Pulmonary artery endothelial cell (primary cell): ENCODE data around the gene EIF1B. TPM values are rescaled to one million over a fixed set of nuclear protein-coding genes. Genes with fewer than 3 reads are reported as not detected.
A peak's percentile ranks its signal among the peaks of the same experiment; 100 is the strongest.
"Not testable (repeated sequence)": the region's sequence is repeated elsewhere in the genome, so short reads cannot be mapped to it uniquely, and the experiment has no call there.

Experiments used
- DNase-seq: peaks from one replicate; pipeline ENCODE4 v3.0.0-alpha.2; 2011; ENCODE audit warnings: low read depth, low spot score
- total RNA-seq: library from RNA; depleted of rRNA; stranded (reverse); fragments of >200 nt; gene quantifications from 2 replicates; pipeline ENCODE4 v1.2.3, GENCODE V29; 2014

EIF1B gene
- 12.0 and 19.4 TPM in 2 replicates for total RNA-seq

- peak; percentile 90 for DNase-seq
Observed at GRCh38 chr3:40309418-40309924, at the start of gene EIF1B. Gene EIF1B (plus strand): TSS chr3:40309707. CDS start chr3:40309942, 235 bp downstream.

- no peak for DNase-seq
Observed at GRCh38 chr3:40262331-40262730, 47.2 kb upstream of the EIF1B start.

- DNase-seq = no peak
Observed at GRCh38 chr3:40264451-40264850, 45.1 kb upstream of the EIF1B start.

- DNase-seq = no peak
Observed at GRCh38 chr3:40265181-40265580, 44.3 kb upstream of the EIF1B start.

- no peak for DNase-seq
Observed at GRCh38 chr3:40267937-40268724, 41.4 kb upstream of the EIF1B start.

- DNase-seq = no peak
Observed at GRCh38 chr3:40268802-40269524, 40.5 kb upstream of the EIF1B start.

- no peak for DNase-seq
Observed at GRCh38 chr3:40278791-40279190, 30.7 kb upstream of the EIF1B start.

GRCh38 chr3:40281995-40282394 is 27.5 kb upstream of the EIF1B start:
- no peak for DNase-seq

GRCh38 chr3:40283057-40283456 is 26.4 kb upstream of the EIF1B start:
- not testable (repeated sequence) for DNase-seq

GRCh38 chr3:40287248-40287647 is 22.3 kb upstream of the EIF1B start:
- no peak for DNase-seq

- DNase-seq = no peak
Observed at GRCh38 chr3:40290396-40290795, 19.1 kb upstream of the EIF1B start.

GRCh38 chr3:40291471-40291870 is 18.0 kb upstream of the EIF1B start:
- no peak for DNase-seq

- DNase-seq = no peak
Observed at GRCh38 chr3:40292637-40293349, 16.7 kb upstream of the EIF1B start.

GRCh38 chr3:40294434-40294833 is 15.1 kb upstream of the EIF1B start:
- no peak for DNase-seq

GRCh38 chr3:40298075-40298474 is 11.4 kb upstream of the EIF1B start:
- no peak for DNase-seq

GRCh38 chr3:40299130-40299720 is 10.3 kb upstream of the EIF1B start:
- DNase-seq = no peak

GRCh38 chr3:40299721-40300335 is 9.7 kb upstream of the EIF1B start:
- DNase-seq = peak; percentile 43

GRCh38 chr3:40302784-40303183 is 6.7 kb upstream of the EIF1B start:
- no peak for DNase-seq

- DNase-seq = no peak
Observed at GRCh38 chr3:40304352-40304751, 5.2 kb upstream of the EIF1B start.

GRCh38 chr3:40306336-40306735 is 3.2 kb upstream of the EIF1B start:
- DNase-seq = no peak

GRCh38 chr3:40307176-40307575 is 2.3 kb upstream of the EIF1B start:
- DNase-seq = no peak
